ENCODE data around the gene RBM19. TPM values are rescaled to one million over a fixed set of nuclear protein-coding genes. Genes with fewer than 3 reads are reported as not detected.

RBM19 gene
- total RNA-seq, 1 donor: 22.6 TPM

- no peak overlapping the region for H3K4me3 ChIP-seq (ENCODE audit: low read depth, low read length)
- no peak for DNase-seq (ENCODE audit: low read depth)
- TF ChIP-seq CTCF (IDR thresholded peaks at IDR 0.05; ENCODE audit: insufficient read depth, low read length): no peak
These were observed 119.0 kb downstream of the RBM19 start for GRCh38 chr12:113846883-113847755.

GRCh38 chr12:113845900-113846674 is 120.0 kb downstream of the RBM19 start:
- no peak for DNase-seq (ENCODE audit: low read depth)
- no peak for TF ChIP-seq CTCF (IDR thresholded peaks at IDR 0.05; ENCODE audit: insufficient read depth, low read length)
- no peak overlapping the region for H3K4me3 ChIP-seq (ENCODE audit: low read depth, low read length)

GRCh38 chr12:113844495-113845210 is 121.5 kb downstream of the RBM19 start:
- TF ChIP-seq CTCF (IDR thresholded peaks at IDR 0.05; ENCODE audit: insufficient read depth, low read length): no peak
- DNase-seq (ENCODE audit: low read depth): no peak
- H3K4me3 ChIP-seq (ENCODE audit: low read depth, low read length): no peak overlapping the region

GRCh38 chr12:113842699-113843098 is 123.4 kb downstream of the RBM19 start:
- TF ChIP-seq CTCF (IDR thresholded peaks at IDR 0.05; ENCODE audit: insufficient read depth, low read length): no peak
- no peak overlapping the region for H3K4me3 ChIP-seq (ENCODE audit: low read depth, low read length)
- DNase-seq (ENCODE audit: low read depth): no peak

- no peak for DNase-seq (ENCODE audit: low read depth)
- no peak overlapping the region for H3K4me3 ChIP-seq (ENCODE audit: low read depth, low read length)
- TF ChIP-seq CTCF (IDR thresholded peaks at IDR 0.05; ENCODE audit: insufficient read depth, low read length): no peak
These were observed 124.3 kb downstream of the RBM19 start for GRCh38 chr12:113841786-113842185.

GRCh38 chr12:113840401-113841042 is 125.6 kb downstream of the RBM19 start:
- TF ChIP-seq CTCF (IDR thresholded peaks at IDR 0.05; ENCODE audit: insufficient read depth, low read length): no peak
- no peak overlapping the region for H3K4me3 ChIP-seq (ENCODE audit: low read depth, low read length)
- DNase-seq (ENCODE audit: low read depth): no peak

All from fibroblast of the aortic adventitia (primary cell).